PFSK-1 (cell line): ENCODE data around the gene LTO1.
A peak's percentile ranks its signal among the peaks of the same experiment; 100 is the strongest.

Source experiments
- FOXP2 ChIP-seq: optimal IDR thresholded peaks from 2 replicates; pipeline ENCODE3; 2011; ENCODE audit warnings: borderline replicate concordance, control low read depth, inconsistent platforms; ENCODE audit not compliant: insufficient read depth; ENCODE audit errors: extremely low read length, extremely low read depth
- POLR2AphosphoS5 ChIP-seq: IDR thresholded peaks from 2 replicates; pipeline ENCODE4 v1.6.1; 2012; ENCODE audit warnings: low read depth, mild to moderate bottlenecking, control low read depth, low read length, moderate library complexity
- SIN3A ChIP-seq: IDR thresholded peaks from 2 replicates; pipeline ENCODE4 v1.6.1; 2012; ENCODE audit warnings: mild to moderate bottlenecking, low read length, moderate library complexity, borderline replicate concordance; ENCODE audit not compliant: insufficient read depth
- TAF1 ChIP-seq: IDR thresholded peaks from 2 replicates; pipeline ENCODE4 v1.6.1; 2012; ENCODE audit warnings: low read length, control low read depth, borderline replicate concordance; ENCODE audit not compliant: insufficient read depth
- TF ChIP-seq, protein P1 (sequence below), 2 experiments: IDR thresholded peaks; 2 replicates each; pipeline versions ENCODE4 v1.6.1 to v1.8.0; 2011 to 2012; ENCODE audit warnings: low read depth in 2 of 2, low read length in 2 of 2, control low read depth in 1 of 2, inconsistent platforms in 1 of 2, mild to moderate bottlenecking in 1 of 2, moderate library complexity in 1 of 2; ENCODE audit not compliant: insufficient read depth in 1 of 2

LTO1 gene

DNA sequence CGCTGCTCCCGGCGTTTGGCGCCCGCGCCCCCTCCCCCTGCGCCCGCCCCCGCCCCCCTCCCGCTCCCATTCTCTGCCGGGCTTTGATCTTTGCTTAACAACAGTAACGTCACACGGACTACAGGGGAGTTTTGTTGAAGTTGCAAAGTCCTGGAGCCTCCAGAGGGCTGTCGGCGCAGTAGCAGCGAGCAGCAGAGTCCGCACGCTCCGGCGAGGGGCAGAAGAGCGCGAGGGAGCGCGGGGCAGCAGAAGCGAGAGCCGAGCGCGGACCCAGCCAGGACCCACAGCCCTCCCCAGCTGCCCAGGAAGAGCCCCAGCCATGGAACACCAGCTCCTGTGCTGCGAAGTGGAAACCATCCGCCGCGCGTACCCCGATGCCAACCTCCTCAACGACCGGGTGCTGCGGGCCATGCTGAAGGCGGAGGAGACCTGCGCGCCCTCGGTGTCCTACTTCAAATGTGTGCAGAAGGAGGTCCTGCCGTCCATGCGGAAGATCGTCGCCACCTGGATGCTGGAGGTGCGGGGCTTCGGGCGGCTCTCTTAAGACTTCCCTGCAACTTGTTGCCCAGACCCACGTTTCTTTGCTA is 34.1 kb downstream of the LTO1 start, which contains the start of gene CCND1:
CCND1 (plus strand) TSS at position 162 of the 587 bp plus-strand sequence; CDS start at position 320, 158 bp downstream.
- TF ChIP-seq SIN3A (peak; percentile 97), FOXP2 (no peak), TAF1 (peak; percentile 94), POLR2AphosphoS5 (peak; percentile 99)
- TF ChIP-seq, protein P1, sequence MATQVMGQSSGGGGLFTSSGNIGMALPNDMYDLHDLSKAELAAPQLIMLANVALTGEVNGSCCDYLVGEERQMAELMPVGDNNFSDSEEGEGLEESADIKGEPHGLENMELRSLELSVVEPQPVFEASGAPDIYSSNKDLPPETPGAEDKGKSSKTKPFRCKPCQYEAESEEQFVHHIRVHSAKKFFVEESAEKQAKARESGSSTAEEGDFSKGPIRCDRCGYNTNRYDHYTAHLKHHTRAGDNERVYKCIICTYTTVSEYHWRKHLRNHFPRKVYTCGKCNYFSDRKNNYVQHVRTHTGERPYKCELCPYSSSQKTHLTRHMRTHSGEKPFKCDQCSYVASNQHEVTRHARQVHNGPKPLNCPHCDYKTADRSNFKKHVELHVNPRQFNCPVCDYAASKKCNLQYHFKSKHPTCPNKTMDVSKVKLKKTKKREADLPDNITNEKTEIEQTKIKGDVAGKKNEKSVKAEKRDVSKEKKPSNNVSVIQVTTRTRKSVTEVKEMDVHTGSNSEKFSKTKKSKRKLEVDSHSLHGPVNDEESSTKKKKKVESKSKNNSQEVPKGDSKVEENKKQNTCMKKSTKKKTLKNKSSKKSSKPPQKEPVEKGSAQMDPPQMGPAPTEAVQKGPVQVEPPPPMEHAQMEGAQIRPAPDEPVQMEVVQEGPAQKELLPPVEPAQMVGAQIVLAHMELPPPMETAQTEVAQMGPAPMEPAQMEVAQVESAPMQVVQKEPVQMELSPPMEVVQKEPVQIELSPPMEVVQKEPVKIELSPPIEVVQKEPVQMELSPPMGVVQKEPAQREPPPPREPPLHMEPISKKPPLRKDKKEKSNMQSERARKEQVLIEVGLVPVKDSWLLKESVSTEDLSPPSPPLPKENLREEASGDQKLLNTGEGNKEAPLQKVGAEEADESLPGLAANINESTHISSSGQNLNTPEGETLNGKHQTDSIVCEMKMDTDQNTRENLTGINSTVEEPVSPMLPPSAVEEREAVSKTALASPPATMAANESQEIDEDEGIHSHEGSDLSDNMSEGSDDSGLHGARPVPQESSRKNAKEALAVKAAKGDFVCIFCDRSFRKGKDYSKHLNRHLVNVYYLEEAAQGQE (IDR thresholded peaks at IDR 0.05; ENCODE audit: insufficient read depth in 1 of 2, low read depth in 2 of 2, low read length in 2 of 2) = 0 out of 4 replicates have a peak, but pooled peaks of 1 of the 2 experiments have one; percentile 48

DNA sequence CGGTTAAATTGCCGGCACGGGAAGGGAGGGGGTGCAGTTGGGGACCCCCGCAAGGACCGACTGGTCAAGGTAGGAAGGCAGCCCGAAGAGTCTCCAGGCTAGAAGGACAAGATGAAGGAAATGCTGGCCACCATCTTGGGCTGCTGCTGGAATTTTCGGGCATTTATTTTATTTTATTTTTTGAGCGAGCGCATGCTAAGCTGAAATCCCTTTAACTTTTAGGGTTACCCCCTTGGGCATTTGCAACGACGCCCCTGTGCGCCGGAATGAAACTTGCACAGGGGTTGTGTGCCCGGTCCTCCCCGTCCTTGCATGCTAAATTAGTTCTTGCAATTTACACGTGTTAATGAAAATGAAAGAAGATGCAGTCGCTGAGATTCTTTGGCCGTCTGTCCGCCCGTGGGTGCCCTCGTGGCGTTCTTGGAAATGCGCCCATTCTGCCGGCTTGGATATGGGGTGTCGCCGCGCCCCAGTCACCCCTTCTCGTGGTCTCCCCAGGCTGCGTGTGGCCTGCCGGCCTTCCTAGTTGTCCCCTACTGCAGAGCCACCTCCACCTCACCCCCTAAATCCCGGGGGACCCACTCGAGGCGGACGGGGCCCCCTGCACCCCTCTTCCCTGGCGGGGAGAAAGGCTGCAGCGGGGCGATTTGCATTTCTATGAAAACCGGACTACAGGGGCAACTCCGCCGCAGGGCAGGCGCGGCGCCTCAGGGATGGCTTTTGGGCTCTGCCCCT is 34.7 kb downstream of the LTO1 start:
- TF ChIP-seq POLR2AphosphoS5 (peak; percentile 38), TAF1 (no peak)

DNA sequence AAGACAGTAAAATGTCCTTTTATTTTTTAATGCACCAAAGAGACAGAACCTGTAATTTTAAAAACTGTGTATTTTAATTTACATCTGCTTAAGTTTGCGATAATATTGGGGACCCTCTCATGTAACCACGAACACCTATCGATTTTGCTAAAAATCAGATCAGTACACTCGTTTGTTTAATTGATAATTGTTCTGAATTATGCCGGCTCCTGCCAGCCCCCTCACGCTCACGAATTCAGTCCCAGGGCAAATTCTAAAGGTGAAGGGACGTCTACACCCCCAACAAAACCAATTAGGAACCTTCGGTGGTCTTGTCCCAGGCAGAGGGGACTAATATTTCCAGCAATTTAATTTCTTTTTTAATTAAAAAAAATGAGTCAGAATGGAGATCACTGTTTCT is 35.3 kb downstream of the LTO1 start:
- TF ChIP-seq POLR2AphosphoS5 (0 out of 2 replicates have a peak, but pooled peaks have one; percentile 53), SIN3A (no peak), FOXP2 (no peak), TAF1 (no peak)
- TF ChIP-seq, protein P1 (IDR thresholded peaks at IDR 0.05; ENCODE audit: insufficient read depth in 1 of 2, low read depth in 2 of 2, low read length in 2 of 2) = no peak

DNA sequence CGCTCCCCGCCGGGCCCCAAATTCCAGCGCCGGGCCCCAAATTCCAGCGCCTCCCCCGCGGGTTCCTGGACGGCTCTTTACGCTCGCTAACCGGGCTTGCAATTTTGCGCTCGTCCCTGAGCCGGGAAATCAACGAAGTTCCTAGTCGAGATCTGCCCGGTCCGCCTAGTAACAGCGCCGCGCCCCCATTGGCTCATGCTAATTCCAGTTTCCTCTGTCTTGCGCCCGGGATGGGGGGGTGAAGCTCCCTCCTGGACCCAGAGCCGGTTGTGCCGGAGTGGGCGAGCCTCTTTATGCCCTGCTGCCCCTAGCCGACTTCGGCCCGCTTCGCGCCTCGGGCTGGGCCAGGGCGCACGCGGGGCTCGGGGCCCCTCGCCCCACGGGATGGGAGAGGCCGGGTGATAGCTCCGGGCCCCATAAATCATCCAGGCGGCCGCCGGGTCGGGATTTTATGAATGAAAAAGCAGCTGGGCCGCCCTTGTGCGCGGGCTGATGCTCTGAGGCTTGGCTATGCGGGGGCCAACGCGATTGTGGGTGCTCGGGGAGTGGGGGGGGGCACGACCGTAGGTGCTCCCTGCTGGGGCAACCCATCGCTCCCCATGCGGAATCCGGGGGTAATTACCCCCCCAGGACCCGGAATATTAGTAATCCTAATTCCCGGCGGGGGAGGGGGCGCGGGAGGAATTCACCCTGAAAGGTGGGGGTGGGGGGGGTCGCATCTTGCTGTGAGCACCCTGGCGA is 36.0 kb downstream of the LTO1 start:
- TF ChIP-seq TAF1 (peak; percentile 65), SIN3A (no peak), FOXP2 (no peak), POLR2AphosphoS5 (peak; percentile 87)
- TF ChIP-seq, protein P1 (IDR thresholded peaks at IDR 0.05; ENCODE audit: insufficient read depth in 1 of 2, low read depth in 2 of 2, low read length in 2 of 2) = peak in 1 of 2 experiments; percentile 46; a peak in 1 of 4 replicates

DNA sequence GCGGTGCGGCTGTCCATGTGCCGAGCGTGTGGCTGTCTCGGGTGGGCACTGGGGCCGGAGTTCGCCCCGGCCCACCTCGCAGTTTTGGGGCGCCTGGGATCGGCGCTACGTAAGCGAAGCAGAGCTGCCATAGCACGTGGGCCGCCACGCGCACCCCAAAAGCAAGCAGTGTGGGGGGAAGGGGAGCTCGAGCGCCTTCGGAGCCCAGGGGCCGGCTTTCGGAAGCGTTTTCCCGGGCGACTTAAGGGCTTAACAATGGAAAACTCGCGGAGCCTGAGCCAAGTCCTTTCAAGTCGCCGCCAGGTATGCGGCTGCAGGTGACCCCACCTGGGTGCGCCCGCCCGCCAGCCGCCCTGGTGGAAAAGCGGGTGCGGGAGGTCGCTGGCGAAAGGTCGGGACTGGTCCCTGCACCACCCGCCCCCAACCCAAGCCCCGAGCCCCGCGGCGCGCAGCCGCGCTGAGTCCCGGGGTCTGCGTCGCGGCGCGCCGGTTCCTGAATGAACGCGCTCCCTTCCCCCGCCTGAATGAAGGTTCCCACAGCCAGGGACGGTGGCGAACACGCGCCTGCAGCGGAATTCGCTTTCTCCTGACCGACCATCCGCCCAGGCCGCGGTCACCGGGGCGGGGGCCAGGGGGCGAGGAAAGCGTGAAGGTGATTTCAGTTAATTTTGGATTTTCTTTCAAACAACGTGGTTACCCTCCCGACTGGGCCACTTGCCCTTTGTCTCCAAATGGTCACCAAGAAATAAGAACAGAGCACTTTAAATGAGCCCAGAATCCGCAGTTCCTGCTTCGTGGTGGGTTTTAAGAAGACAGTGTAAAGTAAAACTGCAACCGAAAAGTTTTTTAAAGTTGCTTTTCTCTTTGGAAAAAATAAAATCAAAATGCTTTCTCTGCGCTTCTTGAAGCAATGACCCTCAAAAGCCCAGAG is 36.9 kb downstream of the LTO1 start:
- TF ChIP-seq POLR2AphosphoS5 (0 out of 2 replicates have a peak, but pooled peaks have one; percentile 53), TAF1 (peak; percentile 48; the same call in 1 of the 2 replicates), FOXP2 (no peak), SIN3A (no peak)
- TF ChIP-seq, protein P1 (IDR thresholded peaks at IDR 0.05; ENCODE audit: insufficient read depth in 1 of 2, low read depth in 2 of 2, low read length in 2 of 2) = 0 out of 4 replicates have a peak, but pooled peaks of 1 of the 2 experiments have one; percentile 35
